HG03575 (cell line): ENCODE results near the gene PPP1R8.
"Not testable (repeated sequence)": the region's sequence is repeated elsewhere in the genome, so short reads cannot be mapped to it uniquely, and the experiment has no call there.

ENCODE experiments used
- ATAC-seq: cut with Tn5 transposase; IDR thresholded peaks from one replicate; pipeline ENCODE4 v1.9.1; 2021; ENCODE audit not compliant: unreplicated experiment, insufficient number of reproducible peaks, low FRiP score; ENCODE audit errors: extremely low read depth

The PPP1R8 gene

GRCh38 chr1:27830621-27831440 lies at the start of gene PPP1R8:
PPP1R8 (plus strand) TSS chr1:27830782; CDS start chr1:27830836, 54 bp downstream.
- no peak for ATAC-seq

DNA sequence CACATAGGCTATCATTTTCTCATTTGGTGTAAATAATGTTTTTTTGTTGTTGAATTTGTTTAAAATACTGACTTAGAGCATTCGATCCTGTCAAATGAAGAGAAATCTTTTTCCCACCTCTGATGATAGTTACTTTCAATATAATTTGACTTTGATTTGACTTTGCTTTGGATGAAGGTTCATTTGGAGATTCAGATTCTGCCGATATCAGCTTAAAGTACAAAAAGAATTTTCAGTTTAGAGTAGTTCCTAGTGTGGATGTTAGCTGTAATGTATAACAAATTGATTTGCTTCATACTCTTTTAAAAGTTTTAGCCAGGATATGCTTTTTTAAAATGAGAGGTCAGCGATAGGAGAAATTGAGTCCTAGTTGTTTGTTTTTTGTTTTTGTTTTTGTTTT lies 47.6 kb upstream of the PPP1R8 start:
- ATAC-seq = no peak

DNA sequence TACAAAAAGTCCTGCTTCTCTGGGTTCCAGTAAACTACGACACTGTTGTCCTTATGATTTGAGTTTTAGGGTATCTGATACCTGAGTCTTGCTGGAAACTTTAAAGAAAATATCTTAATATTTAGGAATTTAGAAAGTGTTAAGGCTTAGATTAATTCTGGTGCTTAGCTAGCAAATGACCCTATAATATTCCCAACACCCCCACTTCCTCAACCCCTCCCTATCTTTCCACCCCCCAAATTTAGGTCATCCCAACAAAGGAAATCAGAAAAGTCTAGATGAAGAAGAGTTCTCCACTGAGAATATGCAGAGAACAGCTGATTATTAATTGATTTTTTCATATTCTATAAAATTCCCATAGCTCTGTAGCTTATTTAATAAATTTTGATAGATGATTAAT lies 45.9 kb upstream of the PPP1R8 start:
- no peak for ATAC-seq

- no peak for ATAC-seq
Measured at GRCh38 chr1:27785781-27786455, 44.7 kb upstream of the PPP1R8 start.

- ATAC-seq = no peak
Measured at GRCh38 chr1:27787895-27788294, 42.7 kb upstream of the PPP1R8 start.

- ATAC-seq = no peak
Measured at GRCh38 chr1:27789540-27790041, 41.0 kb upstream of the PPP1R8 start.

DNA sequence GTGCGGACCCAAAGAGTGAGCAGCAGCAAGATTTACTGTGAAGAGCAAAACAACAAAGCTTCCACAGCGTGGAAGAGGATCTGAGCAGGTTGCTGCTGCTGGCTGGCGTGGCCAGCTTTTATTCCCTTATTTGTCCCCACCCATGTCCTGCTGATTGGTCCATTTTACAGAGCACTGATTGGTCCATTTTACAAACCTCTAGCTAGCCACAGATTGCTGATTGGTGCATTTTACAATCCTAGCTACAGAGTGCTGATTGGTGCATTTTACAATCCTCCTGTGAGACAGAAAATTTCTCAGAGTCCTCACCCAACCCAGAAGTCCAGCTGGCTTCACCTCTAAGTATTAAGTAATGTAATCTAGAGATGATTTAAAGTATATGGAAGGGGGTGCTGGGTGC lies 40.3 kb upstream of the PPP1R8 start:
- not testable (repeated sequence) for ATAC-seq

DNA sequence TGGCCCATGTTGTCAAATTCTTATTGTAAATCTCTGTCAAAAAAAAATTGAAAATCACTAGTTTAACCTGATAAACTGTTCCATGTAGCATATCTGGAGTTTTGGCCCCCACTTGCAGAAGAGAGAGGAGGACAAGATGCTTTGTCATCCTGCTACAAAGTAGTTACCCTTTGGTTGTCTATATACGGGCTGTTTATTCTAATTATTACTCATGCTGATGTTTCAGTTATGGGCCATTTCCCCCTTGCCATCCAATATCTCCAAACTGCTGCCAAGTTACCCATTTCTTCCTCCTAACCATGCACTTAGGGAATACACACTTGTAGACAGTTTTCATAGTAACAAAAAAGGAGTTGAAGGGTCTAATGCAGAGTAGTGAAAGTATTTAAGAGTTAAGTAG lies 35.0 kb upstream of the PPP1R8 start:
- ATAC-seq = no peak

- no peak for ATAC-seq
Measured at GRCh38 chr1:27804791-27805190, 25.8 kb upstream of the PPP1R8 start.

GRCh38 chr1:27806758-27807157 lies 23.8 kb upstream of the PPP1R8 start:
- ATAC-seq = no peak

DNA sequence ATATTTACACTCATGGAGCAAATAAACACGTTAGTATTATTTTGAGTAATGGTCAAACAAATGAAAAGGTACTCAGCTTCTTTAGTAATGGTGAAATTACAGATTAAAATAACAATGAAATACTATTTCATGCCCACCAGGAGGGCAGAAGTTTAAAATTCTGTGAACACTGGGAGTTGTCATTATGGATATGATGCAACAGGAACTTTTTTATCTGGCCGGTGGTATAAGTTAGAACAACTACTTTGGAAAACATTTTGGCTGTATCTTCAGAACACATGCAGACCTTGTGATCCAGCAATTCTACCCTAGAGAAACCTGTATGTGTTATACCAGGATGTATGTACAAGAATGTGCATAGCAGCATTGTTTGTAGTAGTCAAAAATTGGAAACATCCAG lies 23.2 kb upstream of the PPP1R8 start:
- no peak for ATAC-seq

- ATAC-seq = not testable (repeated sequence)
Measured at GRCh38 chr1:27808131-27808530, 22.5 kb upstream of the PPP1R8 start.

DNA sequence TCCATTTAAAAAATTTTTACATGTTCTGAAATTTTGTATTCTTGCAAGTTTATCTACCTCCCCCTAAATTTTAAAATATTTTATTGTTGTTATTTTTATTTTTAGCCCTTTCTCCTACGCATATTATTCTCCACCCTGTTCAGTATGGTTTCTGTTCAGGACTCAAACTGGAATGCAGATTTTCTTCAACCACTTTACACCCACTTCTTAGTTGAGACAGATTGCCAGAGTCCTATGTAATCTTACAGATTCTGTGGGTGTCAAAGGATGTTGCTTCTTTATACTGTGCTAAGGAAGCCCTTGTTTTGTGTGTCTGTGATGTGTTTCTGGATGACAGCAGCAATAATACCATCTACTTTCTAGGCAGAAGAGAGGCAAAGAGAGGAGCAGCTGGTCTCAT lies 20.7 kb upstream of the PPP1R8 start:
- ATAC-seq = no peak

- ATAC-seq = no peak
Measured at GRCh38 chr1:27811741-27812500, 18.7 kb upstream of the PPP1R8 start.

- no peak for ATAC-seq
Measured at GRCh38 chr1:27816921-27817630, 13.5 kb upstream of the PPP1R8 start.

DNA sequence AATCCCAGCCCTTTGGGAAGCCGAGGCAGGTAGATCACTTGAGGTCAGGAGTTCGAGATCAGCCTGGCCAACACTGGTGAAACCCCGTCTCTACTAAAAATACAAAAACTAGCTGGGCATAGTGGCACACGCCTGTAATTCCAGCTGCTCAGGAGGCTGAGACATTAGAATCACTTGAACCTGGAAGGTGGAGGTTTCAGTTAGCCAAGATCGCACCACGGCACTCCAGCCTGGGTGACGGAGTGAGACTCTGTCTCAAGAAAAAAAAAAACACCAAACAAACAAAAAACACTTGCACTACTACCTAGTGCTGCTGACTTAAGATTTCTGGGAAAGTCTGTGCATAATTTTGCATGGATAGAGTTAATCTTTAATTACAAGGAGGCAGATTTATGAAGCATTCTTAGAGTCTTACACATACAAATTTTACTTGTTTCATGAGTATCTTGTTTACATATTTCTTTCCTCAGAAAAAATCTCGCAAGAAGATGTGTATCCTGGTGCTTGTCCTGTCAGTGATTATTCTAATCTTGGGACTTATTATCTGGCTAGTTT lies 8.7 kb upstream of the PPP1R8 start:
- no peak for ATAC-seq

- ATAC-seq = no peak
Measured at GRCh38 chr1:27823784-27824183, 6.8 kb upstream of the PPP1R8 start.

DNA sequence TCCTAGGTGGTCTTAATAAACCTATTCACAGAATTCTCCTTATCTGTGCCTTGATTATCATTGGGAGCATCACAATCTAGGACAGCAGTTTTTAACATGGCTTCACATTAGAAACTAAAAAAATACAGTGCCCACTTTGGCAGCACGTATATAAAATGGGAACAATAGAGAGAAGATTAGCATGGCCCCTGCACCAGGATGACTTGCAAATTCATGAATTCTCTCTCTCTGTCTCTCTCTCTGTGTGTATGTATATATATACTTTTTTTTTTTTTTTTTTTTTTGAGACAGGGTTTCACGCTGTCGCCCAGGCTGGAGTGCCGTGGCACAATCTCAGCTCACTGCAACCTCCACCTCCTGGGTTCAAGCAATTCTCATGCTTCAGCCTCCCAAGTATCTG lies 6.2 kb upstream of the PPP1R8 start:
- ATAC-seq = no peak
